CD4-positive, CD25-positive, alpha-beta regulatory T cell (primary cell): ENCODE measurements around the gene CMPK2. TPM values are rescaled to one million over a fixed set of nuclear protein-coding genes. Genes with fewer than 3 reads are reported as not detected.

ENCODE experiments used
- ATAC-seq, 2 donors: fragments of 150-1000 bp; cut with Tn5 transposase; one replicate each; pipeline ENCODE4 v1.10.0; 2021; ENCODE audit warnings: low read depth in 2 of 2, moderate number of reproducible peaks in 2 of 2, moderate library complexity in 1 of 2
- DNase-seq, 3 donors: peaks; one replicate each; pipeline versions ENCODE4 v3.0.0 to v3.0.0-alpha.2; 2012 to 2022; ENCODE audit warnings: mixed read lengths in 1 of 3
- H3K27ac ChIP-seq: one replicate; pipeline ENCODE4 v1.7.0; 2013; ENCODE audit warnings: mild to moderate bottlenecking, low read length; ENCODE audit not compliant: insufficient read depth, poor library complexity, severe bottlenecking
- H3K27me3 ChIP-seq: one replicate; pipeline ENCODE4 v1.7.0; 2013; ENCODE audit warnings: low read length; ENCODE audit not compliant: control insufficient read depth, insufficient read depth
- H3K36me3 ChIP-seq: one replicate; pipeline ENCODE4 v1.7.0; 2013; ENCODE audit warnings: mild to moderate bottlenecking, low read length, moderate library complexity; ENCODE audit not compliant: control insufficient read depth, insufficient read depth
- H3K4me1 ChIP-seq: 2 replicates; pipeline ENCODE4 v1.7.0; 2013; ENCODE audit warnings: mild to moderate bottlenecking, low read length; ENCODE audit not compliant: insufficient read depth, control insufficient read depth, poor library complexity, severe bottlenecking
- H3K4me3 ChIP-seq: one replicate; pipeline ENCODE4 v1.7.0; 2013; ENCODE audit warnings: low read depth, mild to moderate bottlenecking, low read length, moderate library complexity
- H3K9me3 ChIP-seq, 2 experiments: 1 replicate in 1 of 2; 2 replicates in 1 of 2; pipeline ENCODE4 v1.7.0; 2013; ENCODE audit warnings: low read length in 2 of 2, mild to moderate bottlenecking in 1 of 2, moderate library complexity in 1 of 2; ENCODE audit not compliant: control insufficient read depth in 2 of 2
- H3K27ac Mint-ChIP-seq, 3 donors: one replicate each; pipeline ENCODE4 v1.8.0; 2020 to 2022; ENCODE audit warnings: mild to moderate bottlenecking in 3 of 3, mixed read lengths in 3 of 3, moderate library complexity in 2 of 3
- H3K27me3 Mint-ChIP-seq: one replicate; pipeline ENCODE4 v1.8.0; 2022; ENCODE audit warnings: mild to moderate bottlenecking, mixed read lengths
- H3K36me3 Mint-ChIP-seq: one replicate; pipeline ENCODE4 v1.8.0; 2020; ENCODE audit warnings: mixed read lengths
- H3K4me1 Mint-ChIP-seq, 4 donors: one replicate each; pipeline ENCODE4 v1.8.0; 2020 to 2022; ENCODE audit warnings: mixed read lengths in 4 of 4, mild to moderate bottlenecking in 1 of 4
- H3K4me3 Mint-ChIP-seq, 4 donors: one replicate each; pipeline ENCODE4 v1.8.0; 2020 to 2022; ENCODE audit warnings: mild to moderate bottlenecking in 4 of 4, mixed read lengths in 4 of 4, moderate library complexity in 3 of 4
- H3K9me3 Mint-ChIP-seq, 7 donors: one replicate each; pipeline ENCODE4 v1.8.0; 2020 to 2022; ENCODE audit warnings: mixed read lengths in 7 of 7, mild to moderate bottlenecking in 3 of 7, moderate library complexity in 2 of 7
- polyA plus RNA-seq, 4 donors: library from polyadenylated mRNA; unstranded; fragments of 300-500 nt; fragmentation: Illumina TruSeq; gene quantifications; one replicate each; pipeline ENCODE4 v1.2.3, GENCODE V29; 2021
- total RNA-seq: library from RNA; stranded (reverse); gene quantifications from one replicate; pipeline ENCODE4 v1.2.3, GENCODE V29; 2022

The CMPK2 gene
- total and polyA plus RNA-seq, 5 donors from 2014 or later, result 1.7 to 7.4 (median 4.0) TPM

DNA sequence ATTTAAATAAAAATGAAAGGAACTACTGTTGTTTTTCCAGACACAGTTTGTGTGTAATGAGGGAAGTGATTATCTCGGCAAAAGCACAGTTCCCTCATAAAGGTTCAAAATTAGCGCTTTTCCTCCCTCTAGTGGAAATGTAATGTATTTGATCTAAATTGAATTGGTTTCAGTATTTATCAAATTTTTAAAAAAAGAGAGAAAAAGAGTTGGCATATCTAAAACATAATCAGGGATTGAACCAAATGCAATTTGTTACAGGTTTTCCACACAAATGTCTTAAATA lies 37.5 kb downstream of the CMPK2 start:
- Histone ChIP-seq H3K27me3 (no peaks in the 10 kb centered on the region), H3K36me3 (no peaks in the 10 kb centered on the region), H3K9me3 (peaks cover 8% of the 10 kb centered on the region in 2 experiments), H3K4me1 (no peaks in the 10 kb centered on the region), H3K27ac (no peak overlapping the region), H3K4me3 (no peak overlapping the region)
- Mint-ChIP-seq H3K4me3 (no peak overlapping the region), H3K27me3 (peaks cover 6% of the 10 kb centered on the region), H3K27ac (no peak overlapping the region), H3K4me1 (peaks cover 4 to 14% (median 9%) of the 10 kb centered on the region in 4 donors), H3K36me3 (no peaks in the 10 kb centered on the region), H3K9me3 (peaks cover 0 to 14% (median 7%) of the 10 kb centered on the region in 7 donors)
- DNase-seq (peak in 1 of 3 donors; percentile 26), ATAC-seq (no peak)

DNA sequence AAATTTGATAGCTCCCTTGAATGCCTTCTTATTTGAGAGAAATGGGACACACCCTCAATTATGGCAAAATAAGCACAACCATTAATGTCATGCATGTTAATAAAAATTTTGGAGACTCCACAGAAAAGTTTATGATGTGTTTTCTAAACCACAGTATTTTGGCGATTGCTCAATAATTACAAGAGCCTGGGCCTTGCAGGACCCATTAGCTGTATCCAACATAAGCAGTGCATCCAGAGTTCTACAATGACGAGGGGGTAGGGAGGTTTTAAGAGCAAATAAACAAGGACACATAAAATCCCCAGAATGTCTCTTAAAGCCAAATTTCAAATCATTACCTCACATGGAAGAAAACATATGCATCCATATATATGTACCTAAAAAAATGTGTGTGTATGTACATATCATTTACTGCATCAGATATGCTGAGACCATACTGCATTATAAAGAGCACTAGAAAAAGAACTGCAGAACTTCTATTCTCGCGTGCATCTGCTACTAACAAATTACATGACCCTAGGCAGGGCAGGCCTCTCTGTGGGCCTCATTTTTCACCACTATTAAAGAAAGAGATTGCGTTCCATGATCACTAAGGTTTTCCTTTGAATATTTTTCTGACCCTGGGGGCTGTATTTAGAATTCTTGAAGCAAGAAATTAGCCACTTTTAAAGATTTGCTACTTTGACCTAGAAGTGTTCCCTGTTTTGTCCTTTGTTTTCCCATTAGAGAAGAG lies 38.0 kb downstream of the CMPK2 start:
- no peak for DNase-seq
- Mint-ChIP-seq H3K27me3 (peaks cover 6% of the 10 kb centered on the region), H3K4me1 (peaks cover 0 to 14% (median 8%) of the 10 kb centered on the region in 4 donors), H3K9me3 (peaks cover 0 to 13% (median 7%) of the 10 kb centered on the region in 7 donors), H3K4me3 (no peak overlapping the region), H3K27ac (no peak overlapping the region), H3K36me3 (no peaks in the 10 kb centered on the region)
- Histone ChIP-seq H3K27me3 (no peaks in the 10 kb centered on the region), H3K4me1 (no peaks in the 10 kb centered on the region), H3K36me3 (no peaks in the 10 kb centered on the region), H3K27ac (no peak overlapping the region), H3K9me3 (peaks cover 8% of the 10 kb centered on the region in 2 experiments), H3K4me3 (no peak overlapping the region)
- no peak for ATAC-seq

DNA sequence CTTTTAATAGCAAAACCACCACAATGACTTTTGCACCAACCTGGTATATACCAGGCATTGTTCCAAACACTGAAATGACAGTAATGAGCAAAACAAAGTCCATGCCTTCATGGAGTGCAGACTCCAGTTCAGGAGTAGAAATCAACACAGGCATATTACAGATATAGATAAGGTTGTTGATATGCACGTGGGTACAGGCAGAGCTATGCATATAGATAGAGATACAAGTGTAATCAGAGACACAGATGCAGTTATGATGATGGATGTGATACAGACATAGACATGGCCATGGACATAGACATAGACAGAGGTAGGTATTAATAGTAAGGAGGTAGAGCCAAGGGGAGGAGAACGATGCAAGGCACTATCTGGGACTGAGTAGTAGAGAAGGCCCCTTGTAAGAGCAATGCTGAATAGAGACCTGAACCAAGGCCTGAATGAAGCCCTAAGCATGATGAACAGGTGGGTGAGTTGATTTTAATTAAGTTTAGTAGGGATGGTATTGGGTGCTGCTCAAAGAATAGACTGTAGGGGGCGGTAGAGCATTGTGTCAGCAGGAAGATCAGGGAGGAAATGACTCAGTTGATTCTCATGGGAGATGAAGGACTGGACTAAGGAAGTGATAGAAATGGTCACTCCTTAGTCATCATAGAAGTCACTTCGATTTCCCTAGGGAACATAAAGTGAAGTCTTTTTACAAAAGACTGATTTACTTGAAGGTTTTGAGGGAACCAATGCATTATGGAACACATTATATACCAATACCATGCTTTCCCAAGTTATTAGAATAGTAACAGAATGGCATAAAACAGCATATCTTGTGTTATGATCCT lies 39.4 kb downstream of the CMPK2 start:
- Histone ChIP-seq H3K36me3 (no peaks in the 10 kb centered on the region), H3K27ac (no peak overlapping the region), H3K4me3 (no peak overlapping the region), H3K27me3 (no peaks in the 10 kb centered on the region), H3K9me3 (peaks cover 5% of the 10 kb centered on the region in 2 experiments), H3K4me1 (no peaks in the 10 kb centered on the region)
- peaks cover 6% of the 10 kb centered on the region for H3K27me3 Mint-ChIP-seq
- peaks cover 0 to 14% (median 8%) of the 10 kb centered on the region in 4 donors for H3K4me1 Mint-ChIP-seq
- no peak overlapping the region for H3K27ac Mint-ChIP-seq
- peaks cover 0 to 10% (median 3%) of the 10 kb centered on the region in 7 donors for H3K9me3 Mint-ChIP-seq
- peak in 2 of 3 donors; percentile 31 to 73 for DNase-seq
- peak; percentile 71 to 73 for ATAC-seq
- no peak overlapping the region for H3K4me3 Mint-ChIP-seq
- H3K36me3 Mint-ChIP-seq, result no peaks in the 10 kb centered on the region

DNA sequence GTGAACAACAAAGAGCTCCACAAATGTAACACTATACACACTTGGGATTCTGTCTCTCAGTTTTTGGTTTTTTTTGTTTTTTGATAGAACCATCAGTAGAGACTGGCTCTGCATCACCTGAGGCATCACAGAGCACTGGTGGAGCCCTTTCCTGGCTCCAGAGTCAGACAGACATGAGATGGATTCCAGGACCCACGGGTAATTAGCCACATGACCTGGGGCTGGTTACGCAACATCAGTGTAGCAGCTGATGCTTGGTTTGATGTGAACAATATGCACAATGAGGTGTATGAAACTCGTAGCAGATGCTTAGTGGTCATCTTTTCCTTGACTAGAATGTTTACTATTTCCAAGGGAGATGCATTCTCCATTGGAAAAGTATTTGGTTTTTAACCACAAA lies 40.7 kb downstream of the CMPK2 start:
- Mint-ChIP-seq H3K9me3 (no peaks in the 10 kb centered on the region), H3K4me3 (no peak overlapping the region)
- ATAC-seq, result no peak

DNA sequence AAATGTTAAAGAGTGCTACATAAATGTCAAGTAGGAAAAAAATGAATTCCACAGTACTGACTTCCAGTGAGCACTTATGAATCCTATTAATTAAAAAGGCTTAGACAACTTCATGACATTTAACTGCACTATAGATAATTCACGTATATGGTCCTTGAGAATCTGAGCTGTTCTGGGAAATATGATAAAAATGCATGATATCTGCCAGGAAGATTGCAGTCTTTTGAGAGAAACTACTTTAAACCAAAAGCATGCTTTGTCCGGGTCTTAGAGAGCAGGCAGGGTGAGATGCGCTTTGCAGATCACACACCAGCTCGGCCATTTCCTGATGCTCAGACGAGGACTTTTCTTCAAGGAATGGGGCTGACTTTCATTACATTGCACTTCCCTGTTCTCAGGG lies 42.6 kb downstream of the CMPK2 start:
- Mint-ChIP-seq H3K4me3 (no peak overlapping the region), H3K4me1 (peaks cover 0 to 9% (median 5%) of the 10 kb centered on the region in 4 donors), H3K27me3 (no peaks in the 10 kb centered on the region), H3K36me3 (no peaks in the 10 kb centered on the region), H3K27ac (no peak overlapping the region), H3K9me3 (no peaks in the 10 kb centered on the region)
- H3K27me3 ChIP-seq, result no peaks in the 10 kb centered on the region
- DNase-seq (no peak), ATAC-seq (no peak)
- no peaks in the 10 kb centered on the region for H3K9me3 ChIP-seq
- no peak overlapping the region for H3K4me3 ChIP-seq
- H3K27ac ChIP-seq, result no peak overlapping the region
- H3K36me3 ChIP-seq, result no peaks in the 10 kb centered on the region
- H3K4me1 ChIP-seq, result no peaks in the 10 kb centered on the region

More for the DNA sequence above, 40.7 kb downstream of the CMPK2 start:
- Mint-ChIP-seq H3K27me3 (peaks cover under 1% of the 10 kb centered on the region), H3K4me1 (peaks cover 0 to 10% (median 5%) of the 10 kb centered on the region in 4 donors), H3K36me3 (no peaks in the 10 kb centered on the region), H3K27ac (no peak overlapping the region)
- Histone ChIP-seq H3K36me3 (no peaks in the 10 kb centered on the region), H3K27ac (no peak overlapping the region), H3K4me3 (no peak overlapping the region), H3K9me3 (no peaks in the 10 kb centered on the region), H3K27me3 (no peaks in the 10 kb centered on the region), H3K4me1 (no peaks in the 10 kb centered on the region)
- no peak for DNase-seq

DNA sequence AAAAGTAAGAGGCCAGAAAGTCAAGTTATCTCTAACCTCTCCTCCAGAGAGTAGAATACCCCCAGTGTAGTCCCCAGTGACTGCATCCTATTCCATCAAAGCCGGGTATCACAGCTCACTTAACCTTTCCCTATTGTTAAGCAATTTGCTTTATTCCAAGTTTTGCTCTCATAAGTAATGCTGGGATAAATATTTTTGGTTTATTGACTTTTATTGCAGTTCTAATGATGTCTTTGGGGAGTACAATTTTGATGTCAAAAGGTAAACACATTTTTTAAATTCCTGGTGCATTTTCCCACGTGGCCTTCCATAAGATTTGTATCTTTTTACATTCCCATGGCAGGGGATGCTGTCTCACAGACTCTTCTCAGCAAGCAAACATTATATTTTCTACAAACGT lies 43.3 kb downstream of the CMPK2 start:
- Mint-ChIP-seq H3K9me3 (no peaks in the 10 kb centered on the region), H3K27me3 (no peaks in the 10 kb centered on the region), H3K4me1 (peaks cover 0 to 7% (median 5%) of the 10 kb centered on the region in 4 donors), H3K36me3 (no peaks in the 10 kb centered on the region), H3K4me3 (no peak overlapping the region), H3K27ac (no peak overlapping the region)
- no peak overlapping the region for H3K27ac ChIP-seq
- ATAC-seq (no peak), DNase-seq (no peak)
- no peaks in the 10 kb centered on the region for H3K36me3 ChIP-seq
- no peaks in the 10 kb centered on the region for H3K4me1 ChIP-seq
- no peak overlapping the region for H3K4me3 ChIP-seq
- H3K27me3 ChIP-seq, result no peaks in the 10 kb centered on the region
- no peaks in the 10 kb centered on the region for H3K9me3 ChIP-seq

DNA sequence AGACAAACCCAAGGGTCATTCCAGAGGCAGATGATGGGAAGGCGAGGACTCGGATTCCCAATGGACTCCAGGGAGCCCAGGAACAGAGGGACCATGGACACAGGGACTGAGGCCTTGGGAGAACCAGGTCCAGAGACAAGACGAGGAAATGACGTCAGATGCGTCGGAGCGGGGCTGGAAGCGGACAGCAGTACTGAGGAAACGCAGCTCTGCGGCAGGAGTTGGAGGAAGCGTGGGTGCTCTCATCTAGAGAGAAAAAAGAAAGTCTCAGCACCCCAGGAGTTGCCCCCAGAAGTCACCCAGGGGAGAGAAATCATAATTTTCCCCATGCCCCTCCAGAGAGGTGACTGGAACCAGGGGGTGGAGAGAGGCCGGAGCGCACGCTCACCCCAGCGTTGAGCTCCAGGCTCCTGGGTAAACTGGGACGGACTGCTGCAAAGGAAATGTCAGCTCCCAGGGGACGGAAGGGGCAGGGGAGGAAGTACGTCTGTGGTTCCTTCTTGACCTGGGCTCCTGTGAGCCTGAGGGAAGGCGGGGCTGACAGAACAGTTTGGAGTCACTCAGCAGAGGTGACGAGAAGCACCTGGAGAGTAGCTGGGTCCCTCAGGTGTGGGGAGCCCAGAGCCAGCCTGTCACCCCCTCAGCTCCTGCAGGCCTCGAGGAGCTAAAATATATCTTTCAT lies 44.7 kb downstream of the CMPK2 start:
- DNase-seq (no peak), ATAC-seq (no peak)
- H3K9me3 ChIP-seq, result no peaks in the 10 kb centered on the region
- Mint-ChIP-seq H3K9me3 (no peaks in the 10 kb centered on the region), H3K4me3 (no peak overlapping the region), H3K27me3 (no peaks in the 10 kb centered on the region), H3K27ac (peak overlapping the region in 1 of 3 donors; percentile 8), H3K36me3 (no peaks in the 10 kb centered on the region), H3K4me1 (peaks cover 0 to under 1% (median 0%) of the 10 kb centered on the region in 4 donors)
- H3K36me3 ChIP-seq, result no peaks in the 10 kb centered on the region
- H3K27ac ChIP-seq, result no peak overlapping the region
- H3K4me1 ChIP-seq, result no peaks in the 10 kb centered on the region
- no peak overlapping the region for H3K4me3 ChIP-seq
- no peaks in the 10 kb centered on the region for H3K27me3 ChIP-seq
